Keratinocyte (primary cell): Measurements from ENCODE around the gene MICU2. TPM values are rescaled to one million over a fixed set of nuclear protein-coding genes. Genes with fewer than 3 reads are reported as not detected.

Source experiments
- DNase-seq: peaks from one replicate; pipeline ENCODE4 v3.0.0-alpha.2; 2011; ENCODE audit warnings: low read depth, missing footprints, low spot score
- FAIRE-seq: peaks from 2 replicates; lab custom pipeline; 2011; peaks lifted over from hg19 to GRCh38; lab: Jason Lieb, UNC
- H2AFZ ChIP-seq: 2 replicates; pipeline ENCODE4 v1.6.0; 2012; ENCODE audit warnings: low read length, control low read depth, inconsistent platforms; ENCODE audit not compliant: control insufficient read depth
- H3K27ac ChIP-seq: 2 replicates; pipeline ENCODE4 v1.5.1; 2011; ENCODE audit warnings: low read length; ENCODE audit not compliant: control insufficient read depth, insufficient read depth
- H3K27me3 ChIP-seq: 3 replicates; pipeline ENCODE4 v1.6.0; 2011; ENCODE audit warnings: low read length; ENCODE audit not compliant: control insufficient read depth, insufficient read depth; ENCODE audit errors: extremely low read depth
- H3K36me3 ChIP-seq, 2 experiments: 2 replicates in 1 of 2; 3 replicates in 1 of 2; pipeline ENCODE4 v1.5.1; 2011; ENCODE audit warnings: low read length in 2 of 2, mild to moderate bottlenecking in 1 of 2; ENCODE audit not compliant: control insufficient read depth in 2 of 2, insufficient read depth in 2 of 2; ENCODE audit errors: extremely low read depth in 1 of 2
- H3K4me1 ChIP-seq: 3 replicates; pipeline ENCODE4 v1.5.1; 2011; ENCODE audit warnings: low read length; ENCODE audit not compliant: control insufficient read depth, insufficient read depth; ENCODE audit errors: extremely low read depth
- H3K4me2 ChIP-seq: 3 replicates; pipeline ENCODE4 v1.6.0; 2011; ENCODE audit warnings: low read depth, low read length; ENCODE audit not compliant: control insufficient read depth, insufficient read depth; ENCODE audit errors: extremely low read depth
- H3K4me3 ChIP-seq, 3 experiments: fragments of 200-600 bp in 1 of 3; sonication (generic) in 1 of 3; 2 replicates in 2 of 3; 3 replicates in 1 of 3; pipeline ENCODE4 v1.5.1; 2011 to 2016; ENCODE audit warnings: low read length in 3 of 3, mild to moderate bottlenecking in 3 of 3, control low read depth in 2 of 3, inconsistent platforms in 1 of 3, low read depth in 1 of 3, mixed read lengths in 1 of 3, mixed run types in 1 of 3, moderate library complexity in 1 of 3; ENCODE audit not compliant: control insufficient read depth in 2 of 3, insufficient read depth in 2 of 3; ENCODE audit errors: extremely low read depth in 1 of 3
- H3K79me2 ChIP-seq: 2 replicates; pipeline ENCODE4 v1.6.0; 2012; ENCODE audit warnings: low read length; ENCODE audit not compliant: control insufficient read depth, insufficient read depth
- H3K9ac ChIP-seq: 3 replicates; pipeline ENCODE4 v1.6.0; 2011; ENCODE audit warnings: low read length; ENCODE audit not compliant: control insufficient read depth, insufficient read depth; ENCODE audit errors: extremely low read depth
- H3K9me1 ChIP-seq: 3 replicates; pipeline ENCODE4 v1.6.0; 2011; ENCODE audit warnings: low read length; ENCODE audit not compliant: control insufficient read depth, insufficient read depth; ENCODE audit errors: extremely low read depth
- H3K9me3 ChIP-seq: 2 replicates; pipeline ENCODE4 v1.5.1; 2012; ENCODE audit warnings: low read depth, low read length; ENCODE audit not compliant: control insufficient read depth
- H4K20me1 ChIP-seq: 3 replicates; pipeline ENCODE4 v1.6.0; 2011; ENCODE audit warnings: low read length; ENCODE audit not compliant: control insufficient read depth, insufficient read depth; ENCODE audit errors: extremely low read depth
- EZH2 ChIP-seq: IDR thresholded peaks from one replicate; pipeline ENCODE4 v1.6.1; 2012; ENCODE audit warnings: inconsistent platforms, mild to moderate bottlenecking, low read length, moderate library complexity
- dilution Hi-C: fragments of 300-500 bp; cut with MboI; formaldehyde crosslinking; loops from one replicate; pipeline ENCODE4 v1.7.0; 2020; ENCODE audit warnings: low sequenced_read_pairs; ENCODE audit not compliant: extremely low pct_ligation_motif_present
- polyA plus RNA-seq, 5 experiments: library from polyadenylated mRNA; depleted of rRNA in 3 of 5; stranded (reverse) in 3 of 5; stranded (forward) in 1 of 5; unstranded in 1 of 5; fragments of >200 nt; gene quantifications; 1 replicate in 1 of 5; 2 replicates in 3 of 5; 3 replicates in 1 of 5; pipeline versions ENCODE4 v1.2.1 to v1.2.3, GENCODE V29; 2011 to 2012; ENCODE audit warnings: missing spikeins in 2 of 5, low read depth in 1 of 5, low replicate concordance in 1 of 5
- TF ChIP-seq, protein P1 (sequence below), 3 experiments: IDR thresholded peaks in 1 of 3; conservative IDR thresholded peaks in 1 of 3; optimal IDR thresholded peaks in 1 of 3; 2 replicates in 2 of 3; 3 replicates in 1 of 3; pipeline versions ENCODE3 to v1.5.1; 2011; ENCODE audit warnings: low read length in 3 of 3, mild to moderate bottlenecking in 3 of 3, moderate library complexity in 2 of 3, control low read depth in 1 of 3, inconsistent platforms in 1 of 3; ENCODE audit not compliant: insufficient read depth in 2 of 3; ENCODE audit errors: extremely low read depth in 1 of 3

The MICU2 gene
- polyA plus RNA-seq, 1 donor (not counting 4 experiments of a cell fraction or from before 2014, with no cell fraction given): 42.9 TPM

DNA sequence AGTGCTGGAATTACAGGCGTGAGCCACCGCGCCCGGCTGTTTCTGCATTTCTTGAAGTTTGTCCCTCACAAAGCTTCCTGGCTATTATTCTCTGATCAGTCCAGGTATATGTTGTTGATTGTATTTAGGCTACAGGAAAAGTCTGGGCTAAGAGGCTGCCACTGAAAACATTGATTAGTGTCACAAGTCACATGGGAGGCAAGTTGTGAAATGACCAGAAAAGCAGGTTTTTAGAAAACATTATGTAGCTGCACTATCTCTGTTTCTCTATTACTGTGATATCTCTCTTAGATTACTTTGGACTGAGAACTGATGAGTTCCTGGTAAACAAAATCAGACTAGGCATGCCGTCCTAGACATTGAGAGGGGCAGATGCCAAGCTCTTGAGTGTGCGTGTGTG is 128.9 kb downstream of the MICU2 start:
- Histone ChIP-seq H3K4me1 (peaks cover 5% of the 10 kb centered on the region), H3K4me2 (no peak overlapping the region), H3K79me2 (no peaks in the 10 kb centered on the region), H3K9ac (no peak overlapping the region), H3K36me3 (no peaks in the 10 kb centered on the region), H4K20me1 (no peaks in the 10 kb centered on the region), H2AFZ (no peak overlapping the region), H3K27ac (no peak overlapping the region), H3K4me3 (no peak overlapping the region), H3K9me3 (no peaks in the 10 kb centered on the region), H3K9me1 (no peaks in the 10 kb centered on the region), H3K27me3 (no peaks in the 10 kb centered on the region)
- TF ChIP-seq EZH2: no peak
- TF ChIP-seq, protein P1, sequence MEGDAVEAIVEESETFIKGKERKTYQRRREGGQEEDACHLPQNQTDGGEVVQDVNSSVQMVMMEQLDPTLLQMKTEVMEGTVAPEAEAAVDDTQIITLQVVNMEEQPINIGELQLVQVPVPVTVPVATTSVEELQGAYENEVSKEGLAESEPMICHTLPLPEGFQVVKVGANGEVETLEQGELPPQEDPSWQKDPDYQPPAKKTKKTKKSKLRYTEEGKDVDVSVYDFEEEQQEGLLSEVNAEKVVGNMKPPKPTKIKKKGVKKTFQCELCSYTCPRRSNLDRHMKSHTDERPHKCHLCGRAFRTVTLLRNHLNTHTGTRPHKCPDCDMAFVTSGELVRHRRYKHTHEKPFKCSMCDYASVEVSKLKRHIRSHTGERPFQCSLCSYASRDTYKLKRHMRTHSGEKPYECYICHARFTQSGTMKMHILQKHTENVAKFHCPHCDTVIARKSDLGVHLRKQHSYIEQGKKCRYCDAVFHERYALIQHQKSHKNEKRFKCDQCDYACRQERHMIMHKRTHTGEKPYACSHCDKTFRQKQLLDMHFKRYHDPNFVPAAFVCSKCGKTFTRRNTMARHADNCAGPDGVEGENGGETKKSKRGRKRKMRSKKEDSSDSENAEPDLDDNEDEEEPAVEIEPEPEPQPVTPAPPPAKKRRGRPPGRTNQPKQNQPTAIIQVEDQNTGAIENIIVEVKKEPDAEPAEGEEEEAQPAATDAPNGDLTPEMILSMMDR (optimal IDR thresholded peaks at IDR 0.05 in 1 of 3, IDR thresholded peaks at IDR 0.05 in 1 of 3, conservative IDR thresholded peaks at IDR 0.05 in 1 of 3; ENCODE audit: extremely low read depth in 1 of 3, insufficient read depth in 2 of 3, low read length in 3 of 3): no peak
- DNase-seq (no peak), FAIRE-seq (no peak)
- dilution Hi-C loops: no loop called here

DNA sequence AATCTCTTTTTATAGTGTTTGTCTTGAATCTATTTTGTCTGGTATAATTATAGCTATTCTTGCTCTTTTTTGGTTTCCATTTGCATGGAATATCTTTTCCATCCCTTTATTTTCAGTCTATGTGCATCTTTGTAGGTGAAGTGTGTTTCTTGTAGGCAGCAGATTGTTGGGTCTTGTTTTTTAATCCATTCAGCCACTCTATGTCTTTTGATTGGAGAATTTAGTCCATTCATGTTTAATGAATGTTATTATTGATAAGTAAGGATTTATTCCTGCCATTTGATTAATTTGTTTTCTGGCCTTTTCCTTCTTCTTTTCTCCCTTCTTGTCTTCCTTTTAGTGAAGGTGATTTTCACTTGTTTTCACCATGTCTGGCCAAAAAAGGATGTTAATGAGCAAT is 133.2 kb downstream of the MICU2 start:
- H3K9ac ChIP-seq: no peak overlapping the region
- H3K4me2 ChIP-seq: no peak overlapping the region
- DNase-seq: no peak
- no peaks in the 10 kb centered on the region for H3K27me3 ChIP-seq
- no peak overlapping the region for H2AFZ ChIP-seq
- dilution Hi-C loops: no loop called here
- H3K4me3 ChIP-seq: no peak overlapping the region
- no peaks in the 10 kb centered on the region for H4K20me1 ChIP-seq
- H3K27ac ChIP-seq: no peak overlapping the region
- no peak for FAIRE-seq
- no peaks in the 10 kb centered on the region for H3K9me3 ChIP-seq
- TF ChIP-seq, protein P1 (optimal IDR thresholded peaks at IDR 0.05 in 1 of 3, IDR thresholded peaks at IDR 0.05 in 1 of 3, conservative IDR thresholded peaks at IDR 0.05 in 1 of 3; ENCODE audit: extremely low read depth in 1 of 3, insufficient read depth in 2 of 3, low read length in 3 of 3): no peak
- TF ChIP-seq EZH2: no peak
- H3K9me1 ChIP-seq: no peaks in the 10 kb centered on the region
- no peaks in the 10 kb centered on the region for H3K79me2 ChIP-seq
- no peaks in the 10 kb centered on the region for H3K4me1 ChIP-seq
- no peaks in the 10 kb centered on the region for H3K36me3 ChIP-seq
